GM12892 (cell line): ENCODE measurements around the gene TSR2.
"Not testable (repeated sequence)": the region's sequence is repeated elsewhere in the genome, so short reads cannot be mapped to it uniquely, and the experiment has no call there.

Experiments
- POLR2A ChIP-seq: IDR thresholded peaks from 2 replicates; pipeline ENCODE4 v1.6.1; 2011; ENCODE audit warnings: low read depth, low read length, control low read depth
- POLR2AphosphoS5 ChIP-seq: IDR thresholded peaks from 2 replicates; pipeline ENCODE4 v1.6.1; 2011; ENCODE audit warnings: low read depth, low read length, control low read depth
- TAF1 ChIP-seq: IDR thresholded peaks from 2 replicates; pipeline ENCODE4 v1.6.1; 2011; ENCODE audit warnings: low read depth, mild to moderate bottlenecking, control low read depth, low read length, borderline replicate concordance

- TF ChIP-seq POLR2A, POLR2AphosphoS5, TAF1: not testable (repeated sequence)
These were observed 49.6 kb downstream of the TSR2 start for GRCh38 chrX:54489819-54490218.
